ENCODE measurements around the gene ITPRID1. TPM values are rescaled to one million over a fixed set of nuclear protein-coding genes. Genes with fewer than 3 reads are reported as not detected.

Gene ITPRID1
- total RNA-seq, 1 donor from 2014 or later = not detected

DNA sequence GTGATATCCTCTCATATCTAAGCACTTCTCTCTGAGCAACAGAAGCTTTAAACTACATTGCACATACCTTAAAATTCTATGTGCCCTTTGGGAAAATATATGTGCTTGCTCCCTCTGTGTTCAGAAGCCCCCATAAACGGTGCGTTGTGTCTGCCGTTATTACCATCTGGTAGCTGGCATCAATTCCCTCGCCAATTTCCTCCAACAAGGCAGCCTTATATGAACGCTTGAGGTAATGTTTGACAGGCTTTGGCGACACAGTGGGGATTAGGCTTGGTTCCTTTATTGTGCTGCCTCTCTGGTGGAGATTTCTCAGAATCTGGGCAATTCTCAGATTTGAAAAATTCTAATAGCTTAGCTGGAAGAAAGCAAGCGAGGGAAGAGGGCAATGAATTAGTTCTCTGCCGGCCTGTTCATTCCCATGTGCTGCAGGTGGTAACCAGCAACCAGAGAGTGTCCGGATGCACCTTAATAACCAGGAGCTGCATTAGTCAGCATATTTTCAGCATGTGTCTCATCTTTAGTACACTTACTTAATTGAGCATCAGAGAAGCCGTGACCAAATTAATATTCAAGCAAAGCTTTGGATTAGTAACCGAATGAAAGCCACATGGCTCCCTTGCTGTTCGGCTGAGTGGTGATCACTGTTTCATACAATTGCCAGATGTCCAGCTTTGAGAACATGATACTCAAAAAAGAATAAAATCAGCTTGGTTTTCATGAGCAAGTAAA is 165.8 kb downstream of the ITPRID1 start:
- TF ChIP-seq, protein P1, sequence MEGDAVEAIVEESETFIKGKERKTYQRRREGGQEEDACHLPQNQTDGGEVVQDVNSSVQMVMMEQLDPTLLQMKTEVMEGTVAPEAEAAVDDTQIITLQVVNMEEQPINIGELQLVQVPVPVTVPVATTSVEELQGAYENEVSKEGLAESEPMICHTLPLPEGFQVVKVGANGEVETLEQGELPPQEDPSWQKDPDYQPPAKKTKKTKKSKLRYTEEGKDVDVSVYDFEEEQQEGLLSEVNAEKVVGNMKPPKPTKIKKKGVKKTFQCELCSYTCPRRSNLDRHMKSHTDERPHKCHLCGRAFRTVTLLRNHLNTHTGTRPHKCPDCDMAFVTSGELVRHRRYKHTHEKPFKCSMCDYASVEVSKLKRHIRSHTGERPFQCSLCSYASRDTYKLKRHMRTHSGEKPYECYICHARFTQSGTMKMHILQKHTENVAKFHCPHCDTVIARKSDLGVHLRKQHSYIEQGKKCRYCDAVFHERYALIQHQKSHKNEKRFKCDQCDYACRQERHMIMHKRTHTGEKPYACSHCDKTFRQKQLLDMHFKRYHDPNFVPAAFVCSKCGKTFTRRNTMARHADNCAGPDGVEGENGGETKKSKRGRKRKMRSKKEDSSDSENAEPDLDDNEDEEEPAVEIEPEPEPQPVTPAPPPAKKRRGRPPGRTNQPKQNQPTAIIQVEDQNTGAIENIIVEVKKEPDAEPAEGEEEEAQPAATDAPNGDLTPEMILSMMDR (IDR thresholded peaks at IDR 0.05; ENCODE audit: insufficient read depth, low read length, poor library complexity, severe bottlenecking) = no peak
- H3K27me3 ChIP-seq (ENCODE audit: control insufficient read depth, insufficient read depth, low read length) = no peaks in the 10 kb centered on the region
- DNase-seq (ENCODE audit: low read depth) = no peak
- no peak overlapping the region for H3K4me3 ChIP-seq (ENCODE audit: low read depth, low read length)
- H3K36me3 ChIP-seq (ENCODE audit: control insufficient read depth, insufficient read depth, low read length) = no peaks in the 10 kb centered on the region

DNA sequence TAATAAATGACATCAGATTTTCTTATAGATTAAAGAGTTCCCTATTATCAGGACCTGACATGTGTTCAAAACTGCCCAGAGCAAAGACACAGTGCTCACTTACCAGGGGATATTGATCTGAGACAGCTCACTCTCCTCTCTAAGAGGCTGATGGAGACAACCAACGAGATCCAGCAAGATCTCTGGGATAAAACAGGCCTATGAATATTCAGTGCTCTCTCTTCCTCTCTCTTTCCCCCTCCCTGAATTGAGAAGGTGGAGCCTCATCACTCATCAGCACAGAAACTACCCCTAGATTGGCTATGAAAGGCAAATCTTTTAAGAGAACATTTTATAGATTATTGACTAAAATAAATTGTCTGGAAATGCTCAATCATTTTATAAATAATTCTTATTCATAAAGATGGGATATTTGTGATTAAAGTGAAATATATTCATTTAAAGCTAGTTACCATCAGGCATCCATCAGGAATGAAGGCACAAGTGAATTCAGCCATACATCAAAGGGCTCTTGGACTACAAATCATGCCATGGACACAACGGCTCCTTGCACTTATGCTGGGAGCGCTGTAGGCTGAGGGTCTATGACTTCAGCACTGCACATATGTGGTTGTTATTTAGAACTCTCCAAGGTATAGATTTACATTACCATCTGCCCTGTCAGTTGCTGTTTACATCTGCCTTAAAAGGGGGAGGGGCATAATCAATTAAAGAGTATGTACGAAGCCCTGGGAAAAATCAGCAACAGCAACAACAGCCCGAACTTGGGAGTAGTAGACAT is 169.7 kb downstream of the ITPRID1 start:
- DNase-seq (ENCODE audit: low read depth) = no peak
- TF ChIP-seq, protein P1 (IDR thresholded peaks at IDR 0.05; ENCODE audit: insufficient read depth, low read length, poor library complexity, severe bottlenecking) = no peak
- Histone ChIP-seq H3K36me3 (ENCODE audit: control insufficient read depth, insufficient read depth, low read length) (no peaks in the 10 kb centered on the region), H3K4me3 (ENCODE audit: low read depth, low read length) (no peak overlapping the region), H3K27me3 (ENCODE audit: control insufficient read depth, insufficient read depth, low read length) (no peaks in the 10 kb centered on the region)

GRCh38 chr7:31687024-31687748 is 173.3 kb downstream of the ITPRID1 start, which contains the start of gene PPP1R17:
PPP1R17 (plus strand) TSS chr7:31687215; CDS start chr7:31692442, 5,227 bp downstream.
- no peak for DNase-seq (ENCODE audit: low read depth)
- TF ChIP-seq, protein P1 (IDR thresholded peaks at IDR 0.05; ENCODE audit: insufficient read depth, low read length, poor library complexity, severe bottlenecking) = no peak
- H3K4me3 ChIP-seq (ENCODE audit: low read depth, low read length) = no peak within 1 kb of the TSS
- H3K36me3 ChIP-seq (ENCODE audit: control insufficient read depth, insufficient read depth, low read length) = no peaks in the 10 kb centered on the region
- no peaks in the 10 kb centered on the region for H3K27me3 ChIP-seq (ENCODE audit: control insufficient read depth, insufficient read depth, low read length)

GRCh38 chr7:31688372-31688771 is 174.5 kb downstream of the ITPRID1 start:
- Histone ChIP-seq H3K36me3 (ENCODE audit: control insufficient read depth, insufficient read depth, low read length) (no peaks in the 10 kb centered on the region), H3K4me3 (ENCODE audit: low read depth, low read length) (no peak overlapping the region), H3K27me3 (ENCODE audit: control insufficient read depth, insufficient read depth, low read length) (no peaks in the 10 kb centered on the region)
- no peak for DNase-seq (ENCODE audit: low read depth)
- TF ChIP-seq, protein P1 (IDR thresholded peaks at IDR 0.05; ENCODE audit: insufficient read depth, low read length, poor library complexity, severe bottlenecking) = no peak

DNA sequence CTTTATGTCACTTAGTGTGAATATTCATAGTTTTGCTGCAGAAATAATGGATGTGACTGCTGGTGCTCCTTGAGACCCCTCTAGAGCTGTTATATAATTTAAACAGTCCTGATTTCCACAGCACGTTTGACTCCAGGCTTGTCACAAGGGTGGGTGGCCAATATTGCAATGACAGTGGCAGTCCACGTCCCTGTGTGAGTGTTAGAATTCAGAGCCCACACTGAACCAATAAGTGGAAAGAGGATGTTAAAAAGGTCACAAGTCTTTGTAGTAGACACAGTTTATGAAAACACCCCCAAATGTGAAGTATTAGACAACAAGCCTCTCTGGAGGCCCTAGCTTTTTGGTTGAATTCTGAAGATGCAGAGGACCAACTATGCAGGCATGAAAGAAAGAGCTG is 175.1 kb downstream of the ITPRID1 start:
- Histone ChIP-seq H3K27me3 (ENCODE audit: control insufficient read depth, insufficient read depth, low read length) (no peaks in the 10 kb centered on the region), H3K4me3 (ENCODE audit: low read depth, low read length) (no peak overlapping the region), H3K36me3 (ENCODE audit: control insufficient read depth, insufficient read depth, low read length) (no peaks in the 10 kb centered on the region)
- no peak for DNase-seq (ENCODE audit: low read depth)
- TF ChIP-seq, protein P1 (IDR thresholded peaks at IDR 0.05; ENCODE audit: insufficient read depth, low read length, poor library complexity, severe bottlenecking) = no peak
